Sigmoid colon (tissue), 7 donors: ENCODE results near the gene CSTPP1. TPM values are rescaled to one million over a fixed set of nuclear protein-coding genes. Genes with fewer than 3 reads are reported as not detected.
A peak's percentile ranks its signal among the peaks of the same experiment; 100 is the strongest.

Source experiments
- DNase-seq: peaks from one replicate; pipeline ENCODE4 v3.0.0-alpha.2; 2019
- H3K27ac ChIP-seq, 4 donors: fragments of 200-600 bp; sonication (generic); one replicate each; pipeline ENCODE4 v1.5.1; 2016 to 2019; ENCODE audit warnings: mild to moderate bottlenecking in 1 of 4
- H3K27me3 ChIP-seq, 3 donors: fragments of 200-600 bp; sonication (generic); one replicate each; pipeline ENCODE4 v1.5.1; 2019; ENCODE audit warnings: mild to moderate bottlenecking in 1 of 3
- H3K36me3 ChIP-seq, 4 donors: fragments of 200-600 bp; sonication (generic); one replicate each; pipeline ENCODE4 v1.5.1; 2016 to 2019
- H3K4me1 ChIP-seq, 4 donors: fragments of 200-600 bp; sonication (generic); one replicate each; pipeline ENCODE4 v1.5.1; 2017 to 2019
- H3K4me3 ChIP-seq, 4 donors: fragments of 200-600 bp; sonication (generic); one replicate each; pipeline ENCODE4 v1.5.1; 2017 to 2019; ENCODE audit warnings: mild to moderate bottlenecking in 2 of 4, moderate library complexity in 1 of 4
- H3K9me3 ChIP-seq, 4 donors: fragments of 200-600 bp in 3 of 4; sonication (generic) in 3 of 4; one replicate each; pipeline versions ENCODE4 v1.5.1 to v1.6.1; 2013 to 2019
- CTCF ChIP-seq, 4 experiments: fragments of 450-650 bp in 3 of 4; fragments of 200-600 bp in 1 of 4; IDR thresholded peaks; one replicate each; pipeline ENCODE4 v1.5.1; 2016 to 2019; ENCODE audit warnings: antibody characterized with exemption in 4 of 4, mild to moderate bottlenecking in 3 of 4, moderate library complexity in 2 of 4
- EP300 ChIP-seq, 4 donors: sonication (generic); formaldehyde crosslinking; IDR thresholded peaks; one replicate each; pipeline ENCODE4 v1.6.1; 2017; ENCODE audit warnings: antibody characterized with exemption in 4 of 4
- POLR2A ChIP-seq, 2 donors: fragments of 450-650 bp; IDR thresholded peaks; one replicate each; pipeline ENCODE4 v1.6.1; 2016; ENCODE audit warnings: antibody characterized with exemption in 2 of 2, mild to moderate bottlenecking in 2 of 2, moderate library complexity in 2 of 2
- POLR2AphosphoS5 ChIP-seq, 4 donors: sonication (generic); formaldehyde crosslinking; IDR thresholded peaks; one replicate each; pipeline ENCODE4 v1.6.1; 2017; ENCODE audit warnings: antibody characterized with exemption in 4 of 4
- WGBS, 2 donors: extraction: QIAGEN DNeasy Blood & Tissue Kit; methylation state at CpG; one replicate each; pipeline ENCODE4 v1.1.7; 2013; 5-methylcytosine and 5-hydroxymethylcytosine counted together
- intact Hi-C: fragments of 100-400 bp; cut with DNase I; formaldehyde crosslinking; loops from one replicate; pipeline ENCODE4 v1.15.1; 2023
- polyA plus RNA-seq, 3 donors: library from polyadenylated mRNA; stranded (reverse); fragments of 200-250 nt; gene quantifications; one replicate each; pipeline ENCODE4 v1.2.3, GENCODE V29; 2013
- total RNA-seq, 4 donors: library from RNA; depleted of rRNA; stranded (reverse); fragments of >200 nt; gene quantifications; one replicate each; pipeline ENCODE4 v1.1.0, GENCODE V29; 2016
- donor health status: healthy with polysubstance abuse.
- donor health status: Bipolar disorder and iron deficiency.
- donor health status: healthy.

The CSTPP1 gene
- total and polyA plus RNA-seq, 7 donors = 12.9 to 29.4 (median 22.8) TPM

DNA sequence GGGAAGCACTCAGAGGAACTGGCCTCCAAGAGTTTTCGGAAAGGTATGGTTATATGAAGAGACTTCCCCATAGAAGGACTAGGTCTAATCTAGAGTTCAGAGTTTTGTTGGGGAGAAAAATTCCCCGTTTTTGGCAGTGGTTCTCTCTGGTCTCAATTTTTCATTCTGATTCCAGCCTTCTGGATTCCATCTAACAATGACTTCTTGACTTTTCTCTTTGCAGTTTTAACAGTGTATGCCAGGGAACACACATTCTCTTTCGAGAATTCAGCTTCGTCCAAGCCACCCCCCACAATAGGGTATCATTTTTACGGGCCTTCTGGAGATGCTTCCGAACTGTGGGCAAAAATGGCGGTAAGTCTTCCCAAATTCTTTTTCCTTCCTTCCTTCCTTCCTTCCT lies 115.6 kb downstream of the CSTPP1 start:
- peak overlapping the region in 3 of 4 donors; percentile 22 to 62 (median 56) for H3K27ac ChIP-seq
- intact Hi-C loops = no loop called here

GRCh38 chr11:47052576-47052975 lies 116.0 kb downstream of the CSTPP1 start:
- peak overlapping the region in 3 of 4 donors; percentile 22 to 62 (median 56) for H3K27ac ChIP-seq
- H3K4me3 ChIP-seq = no peak overlapping the region
- intact Hi-C loops = no loop called here

More for the DNA sequence above, 115.6 kb downstream of the CSTPP1 start:
- no peak overlapping the region for H3K4me3 ChIP-seq
- H3K27me3 ChIP-seq = no peaks in the 10 kb centered on the region
- H3K4me1 ChIP-seq = peaks cover 0 to 37% (median 23%) of the 10 kb centered on the region in 4 donors
- DNase-seq = no peak
- WGBS, 2 donors = 90 to 97% methylated on average over 7 of the region's 7 CpGs
- no peak for TF ChIP-seq POLR2A (IDR thresholded peaks at IDR 0.05)
- no peak for TF ChIP-seq EP300 (IDR thresholded peaks at IDR 0.05)
- TF ChIP-seq POLR2AphosphoS5 (IDR thresholded peaks at IDR 0.05) = peak in 3 of 4 donors; percentile 6 to 49 (median 33)
- TF ChIP-seq CTCF (IDR thresholded peaks at IDR 0.05) = no peak
- no peaks in the 10 kb centered on the region for H3K9me3 ChIP-seq
- H3K36me3 ChIP-seq = no peaks in the 10 kb centered on the region

DNA sequence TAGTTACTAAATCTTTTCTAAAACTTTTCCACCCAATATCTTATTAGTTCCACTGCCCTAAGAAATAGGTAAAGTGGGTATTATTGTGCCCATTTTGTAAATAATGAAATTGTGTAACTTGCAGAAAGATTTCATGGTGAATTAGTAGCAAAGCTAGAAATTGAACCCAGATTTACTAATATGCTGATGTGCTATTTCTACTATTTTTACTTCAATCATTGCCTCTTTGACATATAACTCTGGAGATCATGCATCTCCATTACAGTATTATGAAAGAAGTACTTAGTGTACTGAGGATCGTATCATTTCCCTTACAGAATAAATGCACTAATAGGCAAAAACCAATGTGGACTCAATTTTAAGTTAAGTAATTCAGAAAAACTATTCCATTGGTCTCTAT lies 119.0 kb downstream of the CSTPP1 start:
- DNase-seq = no peak
- intact Hi-C loops = no loop called here
- peaks cover 0 to 37% (median 22%) of the 10 kb centered on the region in 4 donors for H3K4me1 ChIP-seq
- H3K9me3 ChIP-seq = no peaks in the 10 kb centered on the region
- WGBS, 2 donors = 94 to 95% methylated on average over 1 of the region's 1 CpG
- H3K4me3 ChIP-seq = no peak overlapping the region
- H3K27me3 ChIP-seq = no peaks in the 10 kb centered on the region
- no peak for TF ChIP-seq EP300 (IDR thresholded peaks at IDR 0.05)
- TF ChIP-seq CTCF (IDR thresholded peaks at IDR 0.05) = no peak
- TF ChIP-seq POLR2AphosphoS5 (IDR thresholded peaks at IDR 0.05) = no peak
- TF ChIP-seq POLR2A (IDR thresholded peaks at IDR 0.05) = no peak
- no peak overlapping the region for H3K27ac ChIP-seq
- H3K36me3 ChIP-seq = no peaks in the 10 kb centered on the region

More at GRCh38 chr11:47052576-47052975, 116.0 kb downstream of the CSTPP1 start:
- H3K27me3 ChIP-seq = no peaks in the 10 kb centered on the region
- no peak for TF ChIP-seq EP300 (IDR thresholded peaks at IDR 0.05)
- TF ChIP-seq POLR2AphosphoS5 (IDR thresholded peaks at IDR 0.05) = peak in 2 of 4 donors; percentile 50 to 60
- H3K36me3 ChIP-seq = no peaks in the 10 kb centered on the region
- H3K4me1 ChIP-seq = peaks cover 0 to 37% (median 23%) of the 10 kb centered on the region in 4 donors
- H3K9me3 ChIP-seq = no peaks in the 10 kb centered on the region
- no peak for DNase-seq

GRCh38 chr11:47056261-47056915 lies 119.8 kb downstream of the CSTPP1 start:
- H3K27me3 ChIP-seq = no peaks in the 10 kb centered on the region
- no peak overlapping the region for H3K27ac ChIP-seq
- 86 to 88% methylated on average over 3 of the region's 3 CpGs for WGBS, 2 donors
- TF ChIP-seq EP300 (IDR thresholded peaks at IDR 0.05) (no peak), POLR2A (IDR thresholded peaks at IDR 0.05) (no peak), CTCF (IDR thresholded peaks at IDR 0.05) (no peak), POLR2AphosphoS5 (IDR thresholded peaks at IDR 0.05) (no peak)
- H3K36me3 ChIP-seq = no peaks in the 10 kb centered on the region
- peaks cover 0 to 30% (median 15%) of the 10 kb centered on the region in 4 donors for H3K4me1 ChIP-seq
- no peak for DNase-seq
- intact Hi-C loops = no loop called here
- no peak overlapping the region for H3K4me3 ChIP-seq
- no peaks in the 10 kb centered on the region for H3K9me3 ChIP-seq

DNA sequence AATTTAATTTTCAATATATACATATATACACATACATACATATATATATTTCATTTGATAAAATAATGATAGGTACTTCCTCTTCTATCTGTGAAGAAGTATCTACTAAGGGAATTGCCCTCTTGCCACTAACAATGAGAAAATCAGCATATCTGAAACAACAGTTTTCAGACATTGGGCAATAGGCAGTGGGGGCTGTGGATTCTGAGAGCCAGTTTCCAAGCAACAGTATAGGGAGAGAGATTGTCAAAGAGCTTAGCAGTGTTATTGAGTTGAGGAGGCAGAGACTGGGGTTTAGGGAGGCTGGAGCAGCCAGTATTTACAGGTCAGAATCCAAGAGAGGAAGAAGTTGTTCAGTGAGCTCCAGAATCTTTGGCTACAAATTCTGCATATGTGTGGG lies 120.8 kb downstream of the CSTPP1 start:
- TF ChIP-seq POLR2AphosphoS5 (IDR thresholded peaks at IDR 0.05) (no peak), EP300 (IDR thresholded peaks at IDR 0.05) (no peak), CTCF (IDR thresholded peaks at IDR 0.05) (no peak), POLR2A (IDR thresholded peaks at IDR 0.05) (no peak)
- no peaks in the 10 kb centered on the region for H3K9me3 ChIP-seq
- no peak for DNase-seq
- H3K4me1 ChIP-seq = peaks cover 0 to 21% (median 7%) of the 10 kb centered on the region in 4 donors
- H3K27me3 ChIP-seq = no peaks in the 10 kb centered on the region
- H3K36me3 ChIP-seq = no peaks in the 10 kb centered on the region
- H3K27ac ChIP-seq = no peak overlapping the region
- no peak overlapping the region for H3K4me3 ChIP-seq
- intact Hi-C loops = no loop called here
